Bronchial epithelial cell (primary cell): ENCODE measurements around the gene EYA2. TPM values are rescaled to one million over a fixed set of nuclear protein-coding genes. Genes with fewer than 3 reads are reported as not detected.
"Not testable (repeated sequence)": the region's sequence is repeated elsewhere in the genome, so short reads cannot be mapped to it uniquely, and the experiment has no call there.

Experiments used
- DNase-seq: peaks from one replicate; pipeline ENCODE4 v3.0.0-alpha.2; 2010; ENCODE audit warnings: low read depth
- FAIRE-seq: peaks from 2 replicates; lab custom pipeline; 2011; peaks lifted over from hg19 to GRCh38; lab: Jason Lieb, UNC
- H3K27me3 ChIP-seq: 2 replicates; pipeline ENCODE4 v1.5.1; 2011; ENCODE audit warnings: low read length; ENCODE audit not compliant: control insufficient read depth, insufficient read depth
- H3K36me3 ChIP-seq: 2 replicates; pipeline ENCODE4 v1.5.1; 2011; ENCODE audit warnings: low read length; ENCODE audit not compliant: control insufficient read depth, insufficient read depth
- H3K4me3 ChIP-seq: 2 replicates; pipeline ENCODE4 v1.5.1; 2011; ENCODE audit warnings: mild to moderate bottlenecking, low read depth, low read length, control low read depth
- CTCF ChIP-seq: IDR thresholded peaks from 2 replicates; pipeline ENCODE4 v1.5.1; 2011; ENCODE audit warnings: mild to moderate bottlenecking, moderate library complexity, low read length, control low read depth, inconsistent platforms; ENCODE audit not compliant: insufficient read depth, severe bottlenecking
- total RNA-seq: library from RNA; depleted of rRNA; stranded (reverse); fragments of >200 nt; gene quantifications from 2 replicates; pipeline ENCODE4 v1.2.1, GENCODE V29; 2014

The EYA2 gene
- total RNA-seq, 1 donor from 2014 or later, result 8.4 TPM

- H3K4me3 ChIP-seq, result no peak overlapping the region
- FAIRE-seq, result no peak
- no peak for TF ChIP-seq CTCF
- DNase-seq, result no peak
- peaks cover 1% of the 10 kb centered on the region for H3K36me3 ChIP-seq
- H3K27me3 ChIP-seq, result no peaks in the 10 kb centered on the region
These were observed 21.6 kb downstream of the EYA2 start for GRCh38 chr20:46916258-46916603.

- Histone ChIP-seq H3K27me3 (no peaks in the 10 kb centered on the region), H3K36me3 (peaks cover 1% of the 10 kb centered on the region), H3K4me3 (no peak overlapping the region)
- no peak for TF ChIP-seq CTCF
- DNase-seq, result no peak
- peak; percentile 13 for FAIRE-seq
These were observed 22.5 kb downstream of the EYA2 start for GRCh38 chr20:46917155-46917554.

- Histone ChIP-seq H3K36me3 (no peaks in the 10 kb centered on the region), H3K4me3 (no peak overlapping the region), H3K27me3 (no peaks in the 10 kb centered on the region)
- FAIRE-seq (no peak), DNase-seq (no peak)
- TF ChIP-seq CTCF, result no peak
These were observed 25.5 kb downstream of the EYA2 start for GRCh38 chr20:46920114-46920513.

GRCh38 chr20:46922841-46923240 is 28.2 kb downstream of the EYA2 start:
- H3K36me3 ChIP-seq, DNase-seq, FAIRE-seq, H3K4me3 ChIP-seq, H3K27me3 ChIP-seq: not testable (repeated sequence)

GRCh38 chr20:46923550-46923949 is 28.9 kb downstream of the EYA2 start:
- H3K4me3 ChIP-seq, result no peak overlapping the region
- TF ChIP-seq CTCF, result no peak
- FAIRE-seq (no peak), DNase-seq (no peak)
- H3K36me3 ChIP-seq, result no peaks in the 10 kb centered on the region
- no peaks in the 10 kb centered on the region for H3K27me3 ChIP-seq

- H3K36me3 ChIP-seq, result peaks cover 2% of the 10 kb centered on the region
- TF ChIP-seq CTCF, result no peak
- DNase-seq (no peak), FAIRE-seq (peak; percentile 89)
- no peak overlapping the region for H3K4me3 ChIP-seq
- H3K27me3 ChIP-seq, result no peaks in the 10 kb centered on the region
These were observed 34.0 kb downstream of the EYA2 start for GRCh38 chr20:46928580-46929132.
